Ascending aorta (tissue), 2 donors: ENCODE measurements around the gene BLOC1S4. TPM values are rescaled to one million over a fixed set of nuclear protein-coding genes. Genes with fewer than 3 reads are reported as not detected.

Experiments
- DNase-seq, 2 donors: peaks; one replicate each; pipeline ENCODE4 v3.0.0-alpha.2; 2019; ENCODE audit warnings: low spot score in 2 of 2
- H3K27ac ChIP-seq, 2 donors: fragments of 200-600 bp; sonication (generic); one replicate each; pipeline ENCODE4 v1.5.1; 2016 to 2017; ENCODE audit warnings: mild to moderate bottlenecking in 1 of 2
- H3K27me3 ChIP-seq: fragments of 200-600 bp; sonication (generic); one replicate; pipeline ENCODE4 v1.5.1; 2017
- H3K36me3 ChIP-seq, 2 donors: fragments of 200-600 bp; sonication (generic); one replicate each; pipeline ENCODE4 v1.5.1; 2016
- H3K4me1 ChIP-seq, 2 donors: fragments of 200-600 bp; sonication (generic); one replicate each; pipeline ENCODE4 v1.5.1; 2016 to 2017; ENCODE audit warnings: mild to moderate bottlenecking in 1 of 2
- H3K4me3 ChIP-seq, 2 donors: fragments of 200-600 bp; sonication (generic); one replicate each; pipeline ENCODE4 v1.5.1; 2016 to 2017; ENCODE audit warnings: mild to moderate bottlenecking in 1 of 2
- H3K9me3 ChIP-seq, 2 donors: fragments of 200-600 bp; sonication (generic); one replicate each; pipeline ENCODE4 v1.5.1; 2016
- intact Hi-C: fragments of 100-400 bp; cut with DNase I; formaldehyde crosslinking; loops from one replicate; pipeline ENCODE4 v1.15.1; 2023
- total RNA-seq: library from RNA; depleted of rRNA; stranded (reverse); fragments of >200 nt; gene quantifications from one replicate; pipeline ENCODE4 v1.1.0, GENCODE V29; 2016
- TF ChIP-seq, protein P1 (sequence below), 3 experiments: fragments of 200-600 bp in 2 of 3; fragments of 450-650 bp in 1 of 3; sonication (generic) in 2 of 3; IDR thresholded peaks; one replicate each; pipeline ENCODE4 v1.5.1; 2016 to 2019; ENCODE audit warnings: antibody characterized with exemption in 3 of 3, mild to moderate bottlenecking in 1 of 3, moderate library complexity in 1 of 3

The BLOC1S4 gene
- total RNA-seq, 1 donor from 2014 or later = 37.5 TPM

DNA sequence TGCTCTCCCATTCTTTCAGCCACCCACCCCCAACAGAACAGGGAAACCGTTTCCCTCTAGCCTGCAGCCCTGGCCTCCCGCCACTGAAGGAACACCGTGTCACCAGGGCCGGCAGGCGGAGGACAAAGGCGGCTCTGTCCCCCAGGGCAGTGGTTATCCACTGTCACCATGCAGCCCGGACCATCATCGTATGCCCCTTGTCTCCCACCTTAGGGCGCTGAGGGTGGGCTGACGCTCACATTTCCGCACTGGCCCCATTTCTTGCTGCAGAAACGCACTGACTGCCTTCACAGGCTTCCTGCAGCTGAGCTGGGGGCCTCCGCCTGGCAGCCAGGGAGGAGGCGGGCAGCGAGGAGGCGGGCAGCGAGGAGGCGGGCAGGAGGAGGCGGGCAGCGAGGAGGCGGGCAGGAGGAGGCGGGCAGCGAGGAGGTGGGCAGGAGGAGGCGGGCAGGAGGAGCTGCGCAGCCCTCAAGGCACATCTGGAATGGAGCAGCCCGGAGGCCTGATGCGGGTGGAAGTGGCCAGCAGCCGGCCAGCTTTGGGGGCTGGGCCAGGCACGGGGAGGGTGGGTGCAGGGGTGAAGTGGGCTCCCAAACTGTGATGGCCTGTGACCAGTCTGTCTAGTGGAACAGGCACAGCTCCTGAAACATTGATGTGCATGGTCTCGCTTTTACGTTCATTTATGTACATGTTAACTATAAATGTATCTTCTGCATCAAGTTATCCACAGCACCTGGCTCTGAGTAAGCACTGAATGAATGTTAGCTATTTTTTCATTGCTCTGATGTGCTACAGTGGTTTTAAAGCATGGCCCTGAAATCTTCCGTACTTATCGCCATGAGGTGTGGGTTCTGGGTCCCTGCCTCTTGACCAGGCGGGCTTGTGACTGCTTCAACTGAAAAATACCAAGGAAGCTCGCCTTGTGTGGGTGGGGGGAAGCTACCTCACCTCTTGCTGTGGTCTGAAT, 46.0 kb downstream of the BLOC1S4 start:
- Histone ChIP-seq H3K36me3 (no peaks in the 10 kb centered on the region), H3K27ac (no peak overlapping the region), H3K9me3 (no peaks in the 10 kb centered on the region), H3K27me3 (no peaks in the 10 kb centered on the region), H3K4me3 (no peak overlapping the region), H3K4me1 (no peaks in the 10 kb centered on the region)
- intact Hi-C loops = no loop called here
- no peak for DNase-seq
- TF ChIP-seq, protein P1, sequence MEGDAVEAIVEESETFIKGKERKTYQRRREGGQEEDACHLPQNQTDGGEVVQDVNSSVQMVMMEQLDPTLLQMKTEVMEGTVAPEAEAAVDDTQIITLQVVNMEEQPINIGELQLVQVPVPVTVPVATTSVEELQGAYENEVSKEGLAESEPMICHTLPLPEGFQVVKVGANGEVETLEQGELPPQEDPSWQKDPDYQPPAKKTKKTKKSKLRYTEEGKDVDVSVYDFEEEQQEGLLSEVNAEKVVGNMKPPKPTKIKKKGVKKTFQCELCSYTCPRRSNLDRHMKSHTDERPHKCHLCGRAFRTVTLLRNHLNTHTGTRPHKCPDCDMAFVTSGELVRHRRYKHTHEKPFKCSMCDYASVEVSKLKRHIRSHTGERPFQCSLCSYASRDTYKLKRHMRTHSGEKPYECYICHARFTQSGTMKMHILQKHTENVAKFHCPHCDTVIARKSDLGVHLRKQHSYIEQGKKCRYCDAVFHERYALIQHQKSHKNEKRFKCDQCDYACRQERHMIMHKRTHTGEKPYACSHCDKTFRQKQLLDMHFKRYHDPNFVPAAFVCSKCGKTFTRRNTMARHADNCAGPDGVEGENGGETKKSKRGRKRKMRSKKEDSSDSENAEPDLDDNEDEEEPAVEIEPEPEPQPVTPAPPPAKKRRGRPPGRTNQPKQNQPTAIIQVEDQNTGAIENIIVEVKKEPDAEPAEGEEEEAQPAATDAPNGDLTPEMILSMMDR (IDR thresholded peaks at IDR 0.05) = no peak

DNA sequence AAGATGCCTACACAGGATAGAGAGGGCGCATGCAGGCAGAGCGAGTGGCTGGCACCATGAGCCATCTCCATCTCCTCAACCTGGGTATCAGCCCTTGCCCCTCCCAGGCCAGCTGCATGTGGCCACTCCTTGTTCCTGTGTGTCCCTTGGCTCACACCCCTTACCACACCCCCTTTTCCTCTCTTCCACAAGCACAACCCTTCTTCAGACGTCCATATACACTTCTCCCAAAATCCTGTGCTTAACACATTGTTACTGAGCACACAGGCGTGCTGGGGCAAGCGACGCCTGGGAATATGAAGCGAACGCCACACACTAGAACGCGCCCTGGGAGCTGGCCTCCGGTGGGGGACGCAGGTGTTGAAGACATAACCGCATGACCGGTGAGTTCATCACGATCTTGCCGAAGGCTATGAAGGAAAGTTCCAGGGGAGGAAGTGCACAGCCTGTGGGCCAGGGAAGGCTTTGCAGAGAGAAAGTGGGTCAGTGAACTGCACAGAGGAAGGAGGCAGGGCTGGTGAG, 47.4 kb downstream of the BLOC1S4 start:
- peak in 1 of 2 donors; percentile 54 for DNase-seq
- no peak overlapping the region for H3K4me3 ChIP-seq
- H3K27ac ChIP-seq = no peak overlapping the region
- H3K27me3 ChIP-seq = no peaks in the 10 kb centered on the region
- no peaks in the 10 kb centered on the region for H3K36me3 ChIP-seq
- H3K9me3 ChIP-seq = no peaks in the 10 kb centered on the region
- H3K4me1 ChIP-seq = peaks cover 0 to 10% of the 10 kb centered on the region in 2 donors
- intact Hi-C loops = no loop called here
- TF ChIP-seq, protein P1 (IDR thresholded peaks at IDR 0.05) = no peak

DNA sequence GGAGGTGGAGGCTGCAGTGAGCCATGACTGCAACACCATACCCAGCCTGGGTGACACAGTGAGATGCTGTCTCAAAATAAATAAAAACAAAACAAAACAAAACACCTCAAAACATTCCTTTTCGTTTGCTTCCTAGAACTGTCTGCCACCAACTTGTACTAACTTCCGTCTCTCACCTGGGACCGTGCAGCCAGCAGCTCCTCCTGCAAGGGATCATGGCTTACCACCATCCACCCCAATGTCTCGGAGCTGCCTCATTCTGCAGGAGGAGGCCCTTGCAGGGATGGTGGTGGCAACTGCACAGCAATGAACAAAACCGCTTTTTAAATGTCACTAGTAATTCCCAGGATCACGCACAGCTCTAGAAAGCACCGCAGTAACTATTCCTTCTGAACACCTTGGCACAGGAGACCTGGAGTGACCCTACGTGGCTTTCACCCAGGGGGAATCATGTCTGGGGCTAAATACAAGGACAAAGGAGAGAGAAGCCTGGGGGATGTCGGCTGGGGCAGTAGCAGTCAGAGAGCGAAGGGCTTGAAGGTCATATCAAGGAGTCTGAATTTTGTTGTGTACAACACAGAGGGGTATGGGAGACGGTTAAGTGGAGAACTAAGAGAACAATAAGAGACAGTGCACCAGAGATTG, 49.1 kb downstream of the BLOC1S4 start:
- TF ChIP-seq, protein P1 (IDR thresholded peaks at IDR 0.05) = no peak
- Histone ChIP-seq H3K4me1 (peaks cover 4 to 23% of the 10 kb centered on the region in 2 donors), H3K27me3 (no peaks in the 10 kb centered on the region), H3K9me3 (no peaks in the 10 kb centered on the region), H3K36me3 (no peaks in the 10 kb centered on the region), H3K27ac (no peak overlapping the region), H3K4me3 (no peak overlapping the region)
- intact Hi-C loops = no loop called here
- no peak for DNase-seq

DNA sequence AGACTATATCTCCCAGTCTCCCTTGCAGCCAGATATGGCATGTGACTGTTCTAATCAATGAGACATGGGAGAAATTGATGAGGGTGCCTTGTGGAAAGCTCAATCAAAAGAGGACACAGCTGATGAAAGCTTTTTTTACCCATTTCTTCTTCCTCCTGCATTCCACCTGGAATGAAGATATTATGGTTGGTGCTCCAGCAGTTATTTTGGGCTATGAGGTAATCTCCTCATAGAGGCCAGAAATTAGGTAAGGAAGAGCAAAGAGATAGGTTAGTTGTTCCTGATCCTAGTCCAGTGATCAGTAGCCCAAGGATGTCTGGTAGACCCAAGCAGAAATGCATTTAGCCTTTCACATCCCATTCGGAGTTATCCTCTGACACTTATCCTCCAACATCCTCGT, 49.7 kb downstream of the BLOC1S4 start:
- H3K36me3 ChIP-seq = no peaks in the 10 kb centered on the region
- TF ChIP-seq, protein P1 (IDR thresholded peaks at IDR 0.05) = no peak
- no peaks in the 10 kb centered on the region for H3K27me3 ChIP-seq
- H3K4me1 ChIP-seq = peaks cover 6 to 29% of the 10 kb centered on the region in 2 donors
- intact Hi-C loops = no loop called here
- H3K9me3 ChIP-seq = no peaks in the 10 kb centered on the region
- no peak overlapping the region for H3K27ac ChIP-seq
- H3K4me3 ChIP-seq = no peak overlapping the region
- DNase-seq = no peak

Other genes starting within 250 kb of the BLOC1S4 start
- gene PPP2R2C, start 243.6 kb upstream of the BLOC1S4 start, total RNA-seq = 2.2 TPM
- 47.8 TPM for gene MAN2B2, start 141.0 kb upstream of the BLOC1S4 start, total RNA-seq
- 109 TPM for gene MRFAP1, start 75.5 kb upstream of the BLOC1S4 start, total RNA-seq
- gene S100P, start 22.3 kb upstream of the BLOC1S4 start, total RNA-seq = not detected
- 34.1 TPM for gene MRFAP1L1, start 6.3 kb upstream of the BLOC1S4 start, total RNA-seq
- 15.9 TPM for gene KIAA0232, start 66.6 kb downstream of the BLOC1S4 start, total RNA-seq
- 26.4 TPM for gene TBC1D14, start 193.7 kb downstream of the BLOC1S4 start, total RNA-seq